GM19397 (cell line): ENCODE data around the gene NDUFA6.
"Not testable (repeated sequence)": the region's sequence is repeated elsewhere in the genome, so short reads cannot be mapped to it uniquely, and the experiment has no call there.

ENCODE experiments used
- ATAC-seq: cut with Tn5 transposase; IDR thresholded peaks from one replicate; pipeline ENCODE4 v1.9.1; 2021; ENCODE audit warnings: mild to moderate bottlenecking, moderate library complexity; ENCODE audit not compliant: unreplicated experiment

NDUFA6 gene

DNA sequence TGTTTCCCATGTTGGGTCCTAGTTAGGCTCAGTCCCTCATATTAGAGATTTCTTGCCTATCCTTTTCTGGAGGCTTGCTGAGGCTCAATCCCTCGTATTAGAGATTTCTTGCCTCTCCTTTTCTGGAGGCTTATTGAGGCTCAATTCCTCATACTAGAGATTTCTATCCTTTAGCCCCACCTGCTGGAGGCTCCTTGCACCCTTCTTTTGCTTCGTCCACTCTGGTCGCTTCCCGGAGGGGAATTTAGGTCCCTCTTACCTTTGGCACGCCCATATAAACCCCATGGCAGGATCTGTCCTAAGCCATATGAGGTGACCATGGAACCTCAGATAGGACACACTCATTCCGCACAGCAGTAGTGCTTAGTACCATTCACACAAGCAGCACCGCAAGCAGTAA is 24.1 kb upstream of the NDUFA6 start:
- no peak for ATAC-seq

- not testable (repeated sequence) for ATAC-seq
Measured at GRCh38 chr22:42112793-42113192, 22.2 kb upstream of the NDUFA6 start.

GRCh38 chr22:42111798-42112197 is 21.2 kb upstream of the NDUFA6 start:
- no peak for ATAC-seq

GRCh38 chr22:42108848-42109247 is 18.3 kb upstream of the NDUFA6 start:
- ATAC-seq: no peak

GRCh38 chr22:42104332-42104860 is 13.8 kb upstream of the NDUFA6 start:
- not testable (repeated sequence) for ATAC-seq

DNA sequence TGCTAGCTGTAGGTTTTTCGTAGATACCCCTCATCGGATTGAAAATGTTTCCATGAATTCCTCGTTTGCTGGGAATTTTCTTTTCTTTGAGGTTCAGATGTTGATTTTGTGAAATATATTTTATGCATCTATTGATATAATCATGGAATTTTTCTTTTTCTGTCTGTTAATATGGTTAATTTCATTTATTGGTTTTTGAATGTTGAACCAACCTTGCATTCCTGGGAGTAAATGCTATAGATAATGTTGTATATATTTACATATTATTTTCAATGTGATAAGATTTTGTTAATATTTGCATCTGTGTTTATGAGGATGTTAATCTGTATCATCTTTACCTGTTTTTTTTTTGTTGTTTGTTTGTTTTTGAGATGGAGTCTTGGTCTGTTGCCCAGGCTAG is 10.6 kb upstream of the NDUFA6 start:
- ATAC-seq: no peak

GRCh38 chr22:42091455-42091782 is 847 bp upstream of the NDUFA6 start:
- no peak for ATAC-seq

DNA sequence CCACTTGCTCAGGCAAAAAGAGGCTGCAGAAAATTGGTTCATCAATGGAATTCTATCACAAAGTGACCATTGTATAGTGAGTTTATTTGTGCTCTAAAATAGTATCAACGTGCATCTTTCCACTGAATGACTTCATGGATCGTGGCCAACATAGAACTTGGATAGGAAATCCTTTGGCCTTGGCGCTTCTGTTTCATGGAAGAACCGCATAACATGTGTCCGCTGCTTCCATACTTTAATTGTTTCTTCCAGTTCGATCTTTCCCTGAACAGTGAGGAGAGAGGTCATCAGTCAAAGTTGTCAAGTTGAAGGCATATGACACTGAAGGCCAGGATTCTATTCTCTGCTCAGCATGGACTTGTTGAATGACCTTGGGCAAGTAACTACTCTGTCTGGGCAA is 4.5 kb downstream of the NDUFA6 start:
- no peak for ATAC-seq

GRCh38 chr22:42084874-42085273 is 5.7 kb downstream of the NDUFA6 start:
- ATAC-seq: no peak

DNA sequence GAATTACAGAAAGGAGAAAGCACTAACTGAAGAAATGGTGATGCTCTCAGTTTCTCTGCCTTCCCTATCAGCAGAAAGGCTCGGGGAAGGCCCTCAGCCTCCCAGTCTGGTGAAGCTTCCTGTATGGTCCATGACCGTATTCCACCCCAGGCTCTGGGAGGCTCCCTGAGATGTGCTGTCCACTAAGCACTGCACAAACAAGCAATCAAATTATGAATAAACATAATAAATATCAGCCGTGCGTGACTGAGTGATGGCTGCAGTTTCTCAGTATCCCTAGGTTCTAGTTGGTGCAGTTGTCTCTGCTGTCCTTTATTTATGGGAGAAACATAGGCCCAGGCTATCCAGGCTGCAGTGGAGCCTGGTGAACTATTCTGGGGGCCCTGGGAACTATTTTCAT is 7.5 kb downstream of the NDUFA6 start:
- no peak for ATAC-seq

GRCh38 chr22:42080287-42080686 is 10.3 kb downstream of the NDUFA6 start:
- ATAC-seq: no peak

GRCh38 chr22:42079319-42080251 is 11.0 kb downstream of the NDUFA6 start, which contains the start of gene SMDT1:
TSS of gene SMDT1 (plus strand) at chr22:42079700. CDS start at chr22:42079769, 69 bp downstream.
- ATAC-seq: peak; percentile 82

- peak; percentile 3 for ATAC-seq
Measured at GRCh38 chr22:42078469-42079318, 11.9 kb downstream of the NDUFA6 start.

GRCh38 chr22:42077486-42078125 is 13.0 kb downstream of the NDUFA6 start:
- ATAC-seq: no peak

DNA sequence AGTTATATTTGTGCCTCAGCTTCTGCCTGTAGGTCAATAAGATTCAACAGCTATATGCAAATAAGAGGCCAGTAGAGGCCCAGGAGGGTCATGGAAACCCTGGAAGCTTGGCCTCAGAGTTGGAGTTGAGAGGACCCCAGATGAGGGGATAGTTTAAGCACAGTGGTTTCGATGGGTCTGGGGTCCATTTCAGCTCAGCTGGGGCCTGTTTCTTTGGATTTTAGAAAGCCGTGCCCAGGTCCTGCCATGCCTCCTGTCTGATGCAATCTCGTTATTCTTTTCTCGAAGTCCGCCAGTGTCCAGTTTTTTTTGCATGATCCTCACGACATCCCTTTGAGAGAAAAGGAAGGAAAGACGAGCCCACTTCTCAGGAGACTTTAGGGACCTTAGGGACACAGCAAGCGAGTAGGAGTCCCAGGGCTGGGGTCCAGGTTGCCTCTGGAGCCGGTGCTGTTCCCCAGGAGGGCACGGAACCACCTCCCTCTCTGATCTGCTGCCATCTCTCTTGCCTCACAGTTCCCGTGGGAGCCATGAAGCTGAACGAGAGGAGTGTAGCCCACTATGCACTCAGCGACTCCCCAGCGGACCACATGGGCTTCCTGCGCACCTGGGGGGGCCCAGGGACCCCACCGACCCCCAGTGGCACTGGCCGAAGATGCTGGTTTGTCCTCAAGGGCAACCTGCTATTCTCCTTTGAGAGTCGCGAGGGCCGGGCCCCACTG is 13.6 kb downstream of the NDUFA6 start:
- ATAC-seq: no peak

- no peak for ATAC-seq
Measured at GRCh38 chr22:42074846-42075676, 15.5 kb downstream of the NDUFA6 start.

DNA sequence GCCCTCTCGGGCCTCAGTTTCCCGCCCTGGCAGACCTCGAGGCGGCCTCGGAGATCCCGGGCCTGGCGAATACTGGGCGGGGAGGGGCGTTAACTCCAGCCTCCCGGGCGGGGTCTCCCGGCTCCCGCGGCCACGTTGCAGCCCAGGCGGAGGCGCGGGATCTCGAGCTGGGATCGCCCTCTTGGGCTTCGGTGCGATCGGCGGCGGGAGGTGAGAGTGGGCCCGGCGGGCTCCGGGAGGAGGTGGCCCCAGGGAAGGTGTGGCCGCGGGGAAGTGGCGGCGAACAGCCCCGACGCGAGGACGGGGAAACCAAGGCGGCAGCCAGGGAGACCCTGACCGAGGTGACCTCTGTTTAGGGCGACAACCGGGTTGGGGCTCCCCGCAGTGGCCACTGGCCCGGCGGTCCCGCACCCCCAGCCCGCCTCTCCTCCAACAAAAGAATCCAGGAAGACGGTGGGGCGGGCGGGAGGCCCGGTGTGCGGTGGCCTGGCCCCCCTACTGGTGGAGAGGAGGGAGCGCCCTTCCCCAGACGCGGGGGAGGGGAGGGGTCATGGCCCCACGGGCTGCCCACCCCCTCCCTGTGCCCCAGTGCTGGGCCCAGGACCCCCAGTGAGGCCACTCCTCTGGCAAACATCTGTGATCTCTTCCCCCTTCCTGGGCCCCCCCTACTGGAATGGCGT is 16.3 kb downstream of the NDUFA6 start, which contains the start of gene PHETA2:
Gene PHETA2 (plus strand): TSS at position 117 of the 680 bp plus-strand sequence. CDS start 3,046 bp downstream, outside the sequence.
- no peak for ATAC-seq

DNA sequence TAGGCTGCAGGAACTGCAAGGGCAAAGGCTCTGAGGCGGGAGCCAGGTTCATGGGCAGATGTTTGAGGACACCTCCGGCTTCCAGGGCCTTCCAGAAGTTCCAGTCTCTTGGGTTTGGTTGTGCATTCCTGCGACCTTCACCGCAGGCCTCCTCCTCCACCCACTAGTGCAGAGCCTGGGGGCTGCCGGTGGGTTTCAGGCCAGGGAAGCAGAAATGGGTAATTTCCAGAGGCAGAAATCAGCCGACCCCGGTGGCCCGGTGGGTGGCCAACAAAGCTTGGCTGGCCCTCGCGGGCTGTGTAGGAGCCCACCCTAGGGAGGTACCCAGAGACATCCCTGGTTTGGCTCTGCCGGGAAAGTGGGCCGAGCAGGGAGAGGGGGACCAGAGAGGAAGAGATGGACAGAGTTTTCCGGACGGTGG is 16.9 kb downstream of the NDUFA6 start:
- ATAC-seq: no peak
